K562 (cell line): Measurements from ENCODE around the gene QKI. TPM values are rescaled to one million over a fixed set of nuclear protein-coding genes. Genes with fewer than 3 reads are reported as not detected.

Source experiments
- CEBPB ChIP-seq: fragments of 450-650 bp; IDR thresholded peaks from 2 replicates; pipeline ENCODE4 v1.6.1; 2016; ENCODE audit warnings: missing genetic modification characterization, missing compliant biosample characterization
- CHCHD3 ChIP-seq: fragments of 250-450 bp; sonication (Bioruptor Pico); IDR thresholded peaks from 2 replicates; pipeline ENCODE4 v2.1.2; 2022; ENCODE audit warnings: mild to moderate bottlenecking
- CHD4 ChIP-seq: fragments of 200-600 bp; sonication (generic); IDR thresholded peaks from 3 replicates; pipeline ENCODE4 v1.6.1; 2012; ENCODE audit warnings: low read depth, mild to moderate bottlenecking, mixed read lengths, low read length, inconsistent platforms; ENCODE audit not compliant: insufficient read depth, insufficient replicate concordance, poor library complexity, severe bottlenecking
- CREB3 ChIP-seq: fragments of 450-650 bp; conservative IDR thresholded peaks from 2 replicates; pipeline ENCODE4 v1.6.1; 2016; ENCODE audit warnings: missing genetic modification characterization, low read depth, mild to moderate bottlenecking, missing compliant biosample characterization, moderate library complexity
- CSDE1 ChIP-seq, 2 experiments: fragments of 450-650 bp; IDR thresholded peaks; 2 replicates each; pipeline ENCODE4 v1.6.1; 2016; ENCODE audit warnings: mild to moderate bottlenecking in 1 of 2
- FIP1L1 ChIP-seq: fragments of 200-400 bp; formaldehyde crosslinking; IDR thresholded peaks from 2 replicates; pipeline ENCODE4 v1.6.1; 2018; ENCODE audit warnings: mild to moderate bottlenecking, low read depth, low read length; ENCODE audit not compliant: poor library complexity, severe bottlenecking
- HDAC2 ChIP-seq: fragments of 450-650 bp; IDR thresholded peaks from 2 replicates; pipeline ENCODE4 v1.6.1; 2016; ENCODE audit warnings: mild to moderate bottlenecking
- HMG20B ChIP-seq: fragments of 250-450 bp; sonication (Bioruptor Pico); IDR thresholded peaks from 2 replicates; pipeline ENCODE4 v1.5.0; 2021; ENCODE audit warnings: mild to moderate bottlenecking
- HMGN3 ChIP-seq: IDR thresholded peaks from 2 replicates; pipeline ENCODE4 v1.6.1; 2011; ENCODE audit warnings: borderline replicate concordance, low read depth, mild to moderate bottlenecking, mixed read lengths, low read length; ENCODE audit not compliant: insufficient read length; ENCODE audit errors: extremely low read depth
- PML ChIP-seq: IDR thresholded peaks from 2 replicates; pipeline ENCODE4 v1.6.1; 2012; ENCODE audit warnings: low read length, inconsistent platforms
- RFX5 ChIP-seq: IDR thresholded peaks from 2 replicates; pipeline ENCODE4 v1.6.1; 2011; ENCODE audit warnings: low read depth, mild to moderate bottlenecking, improper control_type of control experiment, low read length
- SMAD3 ChIP-seq: fragments of 450-650 bp; formaldehyde crosslinking; conservative IDR thresholded peaks from 2 replicates; pipeline ENCODE4 v1.4.0; 2020; ENCODE audit warnings: mild to moderate bottlenecking
- SMARCB1 ChIP-seq: IDR thresholded peaks from 2 replicates; pipeline ENCODE4 v1.6.1; 2011; ENCODE audit warnings: improper control_type of control experiment, low read depth; ENCODE audit not compliant: insufficient read length
- SOX6 ChIP-seq: fragments of 450-650 bp; IDR thresholded peaks from 2 replicates; pipeline ENCODE4 v1.6.1; 2014; ENCODE audit warnings: mild to moderate bottlenecking
- TCF7 ChIP-seq: sonication (generic); IDR thresholded peaks from 2 replicates; pipeline ENCODE4 v1.6.1; 2016; ENCODE audit warnings: antibody characterized with exemption, borderline replicate concordance
- THRAP3 ChIP-seq: fragments of 450-650 bp; IDR thresholded peaks from 2 replicates; pipeline ENCODE4 v1.6.1; 2016; ENCODE audit warnings: mild to moderate bottlenecking, inconsistent platforms, borderline replicate concordance
- USF1 ChIP-seq: sonication (generic); formaldehyde crosslinking; IDR thresholded peaks from 2 replicates; pipeline ENCODE4 v1.9.0; 2022; ENCODE audit warnings: mild to moderate bottlenecking, missing genetic modification reagents
- XRCC5 ChIP-seq: fragments of 200-400 bp; formaldehyde crosslinking; IDR thresholded peaks from 2 replicates; pipeline ENCODE4 v1.6.1; 2017; ENCODE audit warnings: low read depth, mild to moderate bottlenecking, low read length
- ZBTB2 ChIP-seq: fragments of 450-650 bp; IDR thresholded peaks from 2 replicates; pipeline ENCODE4 v1.6.1; 2016; ENCODE audit warnings: antibody characterized with exemption
- ZKSCAN3 ChIP-seq: fragments of 250-450 bp; sonication (Bioruptor Pico); IDR thresholded peaks from 2 replicates; pipeline ENCODE4 v1.4.0; 2020
- ZNF165 ChIP-seq: fragments of 250-450 bp; sonication (Bioruptor Pico); IDR thresholded peaks from 2 replicates; pipeline ENCODE4 v1.4.0; 2020; ENCODE audit warnings: borderline replicate concordance
- ZNF197 ChIP-seq: fragments of 200-800 bp; sonication (Bioruptor generic); IDR thresholded peaks from 2 replicates; pipeline ENCODE4 v1.6.1; 2016; ENCODE audit warnings: low read depth, missing genetic modification characterization, missing compliant biosample characterization
- ZNF347 ChIP-seq: fragments of 450-650 bp; formaldehyde crosslinking; IDR thresholded peaks from 2 replicates; pipeline ENCODE4 v1.4.0; 2020; ENCODE audit warnings: low read depth, mild to moderate bottlenecking, moderate library complexity
- ZNF445 ChIP-seq: fragments of 250-450 bp; sonication (Bioruptor Pico); IDR thresholded peaks from 2 replicates; pipeline ENCODE4 v1.4.0; 2020; ENCODE audit warnings: low read depth, mild to moderate bottlenecking, moderate library complexity
- ZNF512 ChIP-seq: IDR thresholded peaks from 2 replicates; pipeline ENCODE4 v1.6.1; 2016; ENCODE audit warnings: missing genetic modification characterization, missing compliant biosample characterization
- ZNF830 ChIP-seq: fragments of 250-450 bp; sonication (Bioruptor Pico); IDR thresholded peaks from 2 replicates; pipeline ENCODE4 v1.5.0; 2021; ENCODE audit warnings: mild to moderate bottlenecking
- ZSCAN32 ChIP-seq: fragments of 450-650 bp; formaldehyde crosslinking; IDR thresholded peaks from 2 replicates; pipeline ENCODE4 v1.4.0; 2020; ENCODE audit warnings: mild to moderate bottlenecking, moderate library complexity
- polyA plus RNA-seq, 8 experiments: library from polyadenylated mRNA; depleted of rRNA in 4 of 8; stranded (reverse) in 5 of 8; unstranded in 3 of 8; fragments of >200 nt; fragmentation: Nextera tagmentation in 2 of 8; fragmentation: Illumina TruSeq in 1 of 8; extraction: Ambion mirVana in 2 of 8; extraction: Trizol in 1 of 8; gene quantifications; 2 replicates each; pipeline versions ENCODE4 v1.2.1 to v1.2.3, GENCODE V29; 2011 to 2014; ENCODE audit warnings: inconsistent platforms in 1 of 8, missing spikeins in 1 of 8
- total RNA-seq, 7 experiments: library from RNA; depleted of rRNA in 6 of 7; stranded (reverse); fragments of >200 nt in 6 of 7; fragmentation: Illumina TruSeq in 2 of 7; extraction: Trizol in 2 of 7; gene quantifications; 2 replicates each; pipeline versions ENCODE4 v1.2.1 to v1.2.3, GENCODE V29; 2011 to 2021; ENCODE audit warnings: low replicate concordance in 1 of 7

QKI gene
- total and polyA plus RNA-seq, 9 of the 15 experiments (the other 6 are each of a cell fraction or from before 2014, with no cell fraction given) = 20.4 to 215 (median 123) TPM

- TF ChIP-seq CREB3 (tag) (no peak), ZNF445 (CRISPR knock-in tag) (no peak), USF1 (CRISPR knock-in tag) (no peak), ZNF165 (CRISPR knock-in tag) (no peak), ZSCAN32 (CRISPR knock-in tag) (no peak), ZKSCAN3 (CRISPR knock-in tag) (no peak), ZNF512 (tag) (no peak), SOX6 (peak; percentile 79; the same call in 1 of the 2 replicates), ZNF830 (CRISPR knock-in tag) (no peak), ZBTB2 (no peak), ZNF347 (CRISPR knock-in tag) (no peak), RFX5 (no peak), TCF7 (no peak), HMG20B (CRISPR knock-in tag) (no peak), FIP1L1 (no peak), HMGN3 (peak; percentile 28), PML (peak; percentile 29; the same call in 1 of the 2 replicates), CHD4 (no peak), SMARCB1 (no peak), THRAP3 (no peak), SMAD3 (CRISPR knock-in tag) (no peak), XRCC5 (no peak), CEBPB (tag) (peak; percentile 96), CSDE1 (IDR thresholded peaks at IDR 0.05) (no peak; a peak in 1 of 4 replicates), HDAC2 (peak; percentile 42; the same call in 1 of the 2 replicates), ZNF197 (CRISPR knock-in tag) (0 out of 2 replicates have a peak, but pooled peaks have one; percentile 43), CHCHD3 (CRISPR knock-in tag) (no peak)
These were observed 171.5 kb downstream of the QKI start (continued) for GRCh38 chr6:163585932-163586437.
